ENCODE data around the gene EPN2.

GRCh38 chr17:19273731-19274130 is 36.6 kb downstream of the EPN2 start:
- TF ChIP-seq CTCF (IDR thresholded peaks at IDR 0.05): no peak
- no peak for TF ChIP-seq POLR2A (IDR thresholded peaks at IDR 0.05)

Data from testis (tissue), 2 donors.